Vagina (tissue), 2 donors: ENCODE data around the gene TTLL8. TPM values are rescaled to one million over a fixed set of nuclear protein-coding genes. Genes with fewer than 3 reads are reported as not detected.
A peak's percentile ranks its signal among the peaks of the same experiment; 100 is the strongest.

Source experiments
- DNase-seq, 2 donors: peaks; one replicate each; pipeline ENCODE4 v3.0.0-alpha.2; 2017; ENCODE audit errors: extremely low spot score in 2 of 2
- H3K27ac ChIP-seq: fragments of 200-600 bp; sonication (generic); one replicate; pipeline ENCODE4 v1.5.1; 2019
- H3K27me3 ChIP-seq: fragments of 200-600 bp; sonication (generic); one replicate; pipeline ENCODE4 v1.5.1; 2019
- H3K36me3 ChIP-seq, 2 donors: fragments of 200-600 bp; sonication (generic); one replicate each; pipeline ENCODE4 v1.5.1; 2017 to 2019
- H3K4me1 ChIP-seq: fragments of 200-600 bp; sonication (generic); one replicate; pipeline ENCODE4 v1.5.1; 2019
- H3K4me3 ChIP-seq, 2 donors: fragments of 200-600 bp; sonication (generic); 1 replicate in 1 of 2; 2 replicates in 1 of 2; pipeline ENCODE4 v1.5.1; 2016 to 2019
- H3K9me3 ChIP-seq: fragments of 200-600 bp; sonication (generic); one replicate; pipeline ENCODE4 v1.5.1; 2019
- CTCF ChIP-seq, 3 experiments: fragments of 450-650 bp in 2 of 3; fragments of 200-600 bp in 1 of 3; sonication (generic) in 1 of 3; IDR thresholded peaks; one replicate each; pipeline ENCODE4 v1.5.1; 2017 to 2019; ENCODE audit warnings: antibody characterized with exemption in 3 of 3, mild to moderate bottlenecking in 2 of 3, moderate library complexity in 2 of 3
- POLR2A ChIP-seq, 2 donors: fragments of 450-650 bp; IDR thresholded peaks; one replicate each; pipeline ENCODE4 v1.6.1; 2017; ENCODE audit warnings: antibody characterized with exemption in 2 of 2, mild to moderate bottlenecking in 2 of 2, moderate library complexity in 2 of 2
- POLR2AphosphoS5 ChIP-seq, 2 donors: sonication (generic); formaldehyde crosslinking; IDR thresholded peaks; one replicate each; pipeline ENCODE4 v1.9.0; 2017; ENCODE audit warnings: antibody characterized with exemption in 2 of 2, mild to moderate bottlenecking in 2 of 2, low read depth in 1 of 2; ENCODE audit not compliant: insufficient read depth in 1 of 2
- intact Hi-C: fragments of 100-400 bp; cut with DNase I; formaldehyde crosslinking; loops from one replicate; pipeline ENCODE4 v1.15.1; 2023
- total RNA-seq: library from RNA; depleted of rRNA; stranded (reverse); fragments of >200 nt; gene quantifications from one replicate; pipeline ENCODE4 v1.2.3, GENCODE V29; 2016

Gene TTLL8
- total RNA-seq, 1 donor from 2014 or later, result not detected

- TF ChIP-seq POLR2A (IDR thresholded peaks at IDR 0.05) (no peak), POLR2AphosphoS5 (IDR thresholded peaks at IDR 0.05; ENCODE audit: insufficient read depth in 1 of 2, low read depth in 1 of 2) (no peak), CTCF (IDR thresholded peaks at IDR 0.05) (no peak)
- H3K36me3 ChIP-seq, result no peaks in the 10 kb centered on the region
- no peaks in the 10 kb centered on the region for H3K9me3 ChIP-seq
- no peaks in the 10 kb centered on the region for H3K27me3 ChIP-seq
- H3K27ac ChIP-seq, result no peak overlapping the region
- no peak for DNase-seq
- intact Hi-C loops, result no loop called here
- H3K4me1 ChIP-seq, result no peaks in the 10 kb centered on the region
- H3K4me3 ChIP-seq, result no peak overlapping the region
Observed at GRCh38 chr22:50101870-50102565, 43.9 kb upstream of the TTLL8 start.

GRCh38 chr22:50098052-50098451 is 40.0 kb upstream of the TTLL8 start:
- intact Hi-C loops, result no loop called here
- Histone ChIP-seq H3K9me3 (no peaks in the 10 kb centered on the region), H3K4me3 (no peak overlapping the region), H3K27ac (no peak overlapping the region), H3K27me3 (no peaks in the 10 kb centered on the region), H3K36me3 (no peaks in the 10 kb centered on the region), H3K4me1 (no peaks in the 10 kb centered on the region)
- no peak for DNase-seq
- TF ChIP-seq POLR2AphosphoS5 (IDR thresholded peaks at IDR 0.05; ENCODE audit: insufficient read depth in 1 of 2, low read depth in 1 of 2) (no peak), POLR2A (IDR thresholded peaks at IDR 0.05) (no peak), CTCF (IDR thresholded peaks at IDR 0.05) (no peak)

GRCh38 chr22:50092342-50092741 is 34.2 kb upstream of the TTLL8 start:
- TF ChIP-seq POLR2A (IDR thresholded peaks at IDR 0.05), result no peak
- TF ChIP-seq CTCF (IDR thresholded peaks at IDR 0.05), result no peak
- no peak for TF ChIP-seq POLR2AphosphoS5 (IDR thresholded peaks at IDR 0.05; ENCODE audit: insufficient read depth in 1 of 2, low read depth in 1 of 2)
- Histone ChIP-seq H3K36me3 (no peaks in the 10 kb centered on the region), H3K4me1 (no peaks in the 10 kb centered on the region), H3K27ac (no peak overlapping the region), H3K4me3 (no peak overlapping the region), H3K27me3 (no peaks in the 10 kb centered on the region), H3K9me3 (no peaks in the 10 kb centered on the region)
- intact Hi-C loops, result no loop called here
- DNase-seq, result no peak

GRCh38 chr22:50091092-50091768 is 33.1 kb upstream of the TTLL8 start:
- Histone ChIP-seq H3K27me3 (no peaks in the 10 kb centered on the region), H3K9me3 (no peaks in the 10 kb centered on the region), H3K36me3 (no peaks in the 10 kb centered on the region), H3K4me3 (no peak overlapping the region), H3K4me1 (no peaks in the 10 kb centered on the region), H3K27ac (peak overlapping the region; percentile 46)
- no peak for DNase-seq
- intact Hi-C loops, result no loop called here
- TF ChIP-seq CTCF (IDR thresholded peaks at IDR 0.05) (no peak), POLR2A (IDR thresholded peaks at IDR 0.05) (no peak), POLR2AphosphoS5 (IDR thresholded peaks at IDR 0.05; ENCODE audit: insufficient read depth in 1 of 2, low read depth in 1 of 2) (no peak)

- H3K27me3 ChIP-seq, result no peaks in the 10 kb centered on the region
- no peaks in the 10 kb centered on the region for H3K9me3 ChIP-seq
- no peak for DNase-seq
- no peaks in the 10 kb centered on the region for H3K4me1 ChIP-seq
- intact Hi-C loops, result no loop called here
- no peak overlapping the region for H3K27ac ChIP-seq
- TF ChIP-seq POLR2A (IDR thresholded peaks at IDR 0.05) (no peak), POLR2AphosphoS5 (IDR thresholded peaks at IDR 0.05; ENCODE audit: insufficient read depth in 1 of 2, low read depth in 1 of 2) (no peak), CTCF (IDR thresholded peaks at IDR 0.05) (no peak)
- no peaks in the 10 kb centered on the region for H3K36me3 ChIP-seq
- no peak overlapping the region for H3K4me3 ChIP-seq
Observed at GRCh38 chr22:50090412-50090714, 32.3 kb upstream of the TTLL8 start.
